K562 (cell line): Measurements from ENCODE around the gene P2RX3. TPM values are rescaled to one million over a fixed set of nuclear protein-coding genes. Genes with fewer than 3 reads are reported as not detected.

Experiments used
- E4F1 ChIP-seq: fragments of 250-450 bp; sonication (Bioruptor Pico); IDR thresholded peaks from 2 replicates; pipeline ENCODE4 v1.5.0; 2021; ENCODE audit warnings: mild to moderate bottlenecking, borderline replicate concordance
- FOXJ3 ChIP-seq: sonication (generic); formaldehyde crosslinking; IDR thresholded peaks from 2 replicates; pipeline ENCODE4 v1.4.0; 2020; ENCODE audit warnings: mild to moderate bottlenecking, missing genetic modification reagents
- FOXK2 ChIP-seq, 2 experiments: fragments of 450-650 bp; IDR thresholded peaks in 1 of 2; conservative IDR thresholded peaks in 1 of 2; 2 replicates each; pipeline ENCODE4 v1.6.1; 2016; ENCODE audit warnings: low read depth in 2 of 2, mild to moderate bottlenecking in 1 of 2
- FOXO4 ChIP-seq: fragments of 450-650 bp; formaldehyde crosslinking; IDR thresholded peaks from 2 replicates; pipeline ENCODE4 v1.4.0; 2020; ENCODE audit warnings: mild to moderate bottlenecking, moderate library complexity
- TRIM25 ChIP-seq: fragments of 450-650 bp; IDR thresholded peaks from 2 replicates; pipeline ENCODE4 v1.7.0; 2016; ENCODE audit warnings: borderline replicate concordance
- ZC3H4 ChIP-seq: sonication (generic); formaldehyde crosslinking; IDR thresholded peaks from 2 replicates; pipeline ENCODE4 v1.9.0; 2021; ENCODE audit warnings: missing genetic modification reagents, borderline replicate concordance
- ZNF518B ChIP-seq: fragments of 250-450 bp; sonication (Bioruptor Pico); IDR thresholded peaks from 2 replicates; pipeline ENCODE4 v1.5.0; 2021; ENCODE audit warnings: mild to moderate bottlenecking, moderate library complexity
- polyA plus RNA-seq, 8 experiments: library from polyadenylated mRNA; depleted of rRNA in 4 of 8; stranded (reverse) in 5 of 8; unstranded in 3 of 8; fragments of >200 nt; fragmentation: Nextera tagmentation in 2 of 8; fragmentation: Illumina TruSeq in 1 of 8; extraction: Ambion mirVana in 2 of 8; extraction: Trizol in 1 of 8; gene quantifications; 2 replicates each; pipeline versions ENCODE4 v1.2.1 to v1.2.3, GENCODE V29; 2011 to 2014; ENCODE audit warnings: inconsistent platforms in 1 of 8, missing spikeins in 1 of 8
- total RNA-seq, 7 experiments: library from RNA; depleted of rRNA in 6 of 7; stranded (reverse); fragments of >200 nt in 6 of 7; fragmentation: Illumina TruSeq in 2 of 7; extraction: Trizol in 2 of 7; gene quantifications; 2 replicates each; pipeline versions ENCODE4 v1.2.1 to v1.2.3, GENCODE V29; 2011 to 2021; ENCODE audit warnings: low replicate concordance in 1 of 7

P2RX3 gene
- total and polyA plus RNA-seq, 9 of the 15 experiments (the other 6 are each of a cell fraction or from before 2014, with no cell fraction given), result not detected

GRCh38 chr11:57402188-57403002 lies 64.2 kb downstream of the P2RX3 start (continued):
- TF ChIP-seq E4F1, result no peak
- no peak for TF ChIP-seq ZC3H4 (CRISPR knock-in tag)
- TF ChIP-seq TRIM25, result no peak
- TF ChIP-seq FOXO4 (CRISPR knock-in tag), result no peak
- no peak for TF ChIP-seq FOXJ3 (CRISPR knock-in tag)
- TF ChIP-seq FOXK2 (conservative IDR thresholded peaks at IDR 0.05 in 1 of 2, IDR thresholded peaks at IDR 0.05 in 1 of 2; ENCODE audit: low read depth in 2 of 2), result peak; percentile 48 to 61; a peak in 2 of 4 replicates
- TF ChIP-seq ZNF518B (CRISPR knock-in tag), result no peak
